GM23338 (cell line): Measurements from ENCODE around the gene ROS1. TPM values are rescaled to one million over a fixed set of nuclear protein-coding genes. Genes with fewer than 3 reads are reported as not detected.

Source experiments
- ATAC-seq: fragments of 200-7000 bp; cut with Tn5 transposase; 3 replicates; pipeline ENCODE4 v1.9.1; 2020
- DNase-seq: peaks from one replicate; pipeline ENCODE4 v3.0.0-alpha.2; 2015; ENCODE audit warnings: low spot score
- H2AFZ ChIP-seq: fragments of 200-600 bp; sonication (generic); 2 replicates; pipeline ENCODE4 v1.8.0; 2016; ENCODE audit warnings: antibody characterized with exemption, mild to moderate bottlenecking, moderate library complexity
- H3F3A ChIP-seq: fragments of 200-600 bp; sonication (generic); replicated peaks from 2 replicates; pipeline ENCODE4 v1.8.0; 2017; ENCODE audit warnings: antibody characterized with exemption, mixed run types, low read depth
- H3K27ac ChIP-seq: fragments of 200-600 bp; sonication (generic); 2 replicates; pipeline ENCODE4 v1.6.1; 2016; ENCODE audit warnings: low read depth
- H3K27me3 ChIP-seq: fragments of 200-600 bp; sonication (generic); 2 replicates; pipeline ENCODE4 v1.8.0; 2016; ENCODE audit warnings: mild to moderate bottlenecking, mixed run types, moderate library complexity; ENCODE audit not compliant: insufficient read depth
- H3K36me3 ChIP-seq: fragments of 200-600 bp; sonication (generic); 2 replicates; pipeline ENCODE4 v1.8.0; 2016; ENCODE audit warnings: mild to moderate bottlenecking; ENCODE audit not compliant: insufficient read depth
- H3K4me1 ChIP-seq: fragments of 200-600 bp; sonication (generic); 2 replicates; pipeline ENCODE4 v1.8.0; 2016; ENCODE audit warnings: mild to moderate bottlenecking, moderate library complexity; ENCODE audit not compliant: insufficient read depth
- H3K4me2 ChIP-seq: fragments of 200-600 bp; sonication (generic); 2 replicates; pipeline ENCODE4 v1.7.1; 2017; ENCODE audit warnings: mixed run types
- H3K4me3 ChIP-seq: fragments of 200-600 bp; sonication (generic); 2 replicates; pipeline ENCODE4 v1.6.1; 2016; ENCODE audit warnings: mixed run types
- H3K79me2 ChIP-seq: fragments of 200-600 bp; sonication (generic); replicated peaks from 2 replicates; pipeline ENCODE4 v1.8.0; 2017; ENCODE audit warnings: mild to moderate bottlenecking; ENCODE audit not compliant: insufficient read depth
- H3K9me2 ChIP-seq: fragments of 200-600 bp; sonication (generic); 2 replicates; pipeline ENCODE4 v1.8.0; 2017; ENCODE audit not compliant: insufficient read depth
- H4K20me1 ChIP-seq: fragments of 200-600 bp; sonication (generic); replicated peaks from 2 replicates; pipeline ENCODE4 v1.8.0; 2017; ENCODE audit warnings: mild to moderate bottlenecking; ENCODE audit not compliant: insufficient read depth
- H3K27ac Mint-ChIP-seq: 2 replicates; pipeline ENCODE4 v1.8.0; 2020; ENCODE audit warnings: inconsistent platforms, mild to moderate bottlenecking, moderate library complexity, mixed read lengths
- H3K27me3 Mint-ChIP-seq: 3 replicates; pipeline ENCODE4 v1.8.0; 2022; ENCODE audit warnings: low read depth, mild to moderate bottlenecking, moderate library complexity, mixed read lengths, inconsistent platforms; ENCODE audit not compliant: insufficient read depth, poor library complexity
- H3K36me3 Mint-ChIP-seq: 3 replicates; pipeline ENCODE4 v1.8.0; 2021; ENCODE audit warnings: low read depth, mild to moderate bottlenecking, inconsistent platforms, moderate library complexity, mixed read lengths
- H3K4me1 Mint-ChIP-seq: 3 replicates; pipeline ENCODE4 v1.8.0; 2020; ENCODE audit warnings: mild to moderate bottlenecking, inconsistent platforms, mixed read lengths
- H3K4me3 Mint-ChIP-seq: 3 replicates; pipeline ENCODE4 v1.8.0; 2021; ENCODE audit warnings: moderate library complexity, mild to moderate bottlenecking, inconsistent platforms, mixed read lengths
- H3K9me3 Mint-ChIP-seq: 3 replicates; pipeline ENCODE4 v1.8.0; 2020; ENCODE audit warnings: moderate library complexity, mild to moderate bottlenecking, inconsistent platforms, mixed read lengths
- CREB1 ChIP-seq: fragments of 250-450 bp; sonication (Bioruptor Pico); IDR thresholded peaks from 2 replicates; pipeline ENCODE4 v1.5.0; 2020; ENCODE audit warnings: low read depth, mild to moderate bottlenecking, moderate library complexity
- CTCF ChIP-seq, 2 experiments: fragments of 200-600 bp in 1 of 2; sonication (generic) in 1 of 2; conservative IDR thresholded peaks; 2 replicates each; pipeline versions ENCODE4 v1.5.1 to v1.6.1; 2016 to 2017; ENCODE audit warnings: antibody characterized with exemption in 2 of 2, low read depth in 2 of 2, mild to moderate bottlenecking in 2 of 2, moderate library complexity in 1 of 2
- ETS1 ChIP-seq: IDR thresholded peaks from 2 replicates; pipeline ENCODE4 v1.6.1; 2016; ENCODE audit warnings: antibody characterized with exemption
- EZH2 ChIP-seq: fragments of 200-600 bp; sonication (generic); IDR thresholded peaks from one replicate; pipeline ENCODE4 v1.8.0; 2017; ENCODE audit warnings: antibody characterized with exemption, mild to moderate bottlenecking, low read depth; ENCODE audit not compliant: unreplicated experiment
- EZH2phosphoT487 ChIP-seq: fragments of 200-600 bp; sonication (generic); IDR thresholded peaks from one replicate; pipeline ENCODE4 v1.8.1; 2018; ENCODE audit warnings: antibody characterized with exemption; ENCODE audit not compliant: unreplicated experiment
- JUNB ChIP-seq: IDR thresholded peaks from one replicate; pipeline ENCODE4 v1.6.1; 2016; ENCODE audit warnings: antibody characterized with exemption; ENCODE audit not compliant: unreplicated experiment
- NANOG ChIP-seq: IDR thresholded peaks from 2 replicates; pipeline ENCODE4 v1.6.1; 2016; ENCODE audit warnings: antibody characterized with exemption, borderline replicate concordance
- POLR2AphosphoS5 ChIP-seq: IDR thresholded peaks from 2 replicates; pipeline ENCODE4 v1.6.1; 2016; ENCODE audit warnings: antibody characterized with exemption, low read depth
- ZNF114 ChIP-seq: fragments of 250-450 bp; sonication (Bioruptor Pico); IDR thresholded peaks from 2 replicates; pipeline ENCODE4 v1.5.0; 2020; ENCODE audit warnings: mild to moderate bottlenecking, moderate library complexity
- ZNF462 ChIP-seq: fragments of 250-450 bp; sonication (Bioruptor Pico); IDR thresholded peaks from 2 replicates; pipeline ENCODE4 v1.5.0; 2020; ENCODE audit warnings: mild to moderate bottlenecking, moderate library complexity
- polyA plus RNA-seq: library from polyadenylated mRNA; unstranded; fragments of >200 nt; fragmentation: Nextera tagmentation; extraction: Ambion mirVana; gene quantifications from 2 replicates; pipeline ENCODE4 v1.2.1, GENCODE V29; 2016
- total RNA-seq: library from RNA; depleted of rRNA; stranded (reverse); fragments of >200 nt; shearing (Covaris generic); gene quantifications from 2 replicates; pipeline ENCODE4 v1.2.3, GENCODE V29; 2014

Gene ROS1
- total and polyA plus RNA-seq, 2 experiments from 2014 or later: not detected

GRCh38 chr6:117448732-117449485 lies 23.2 kb upstream of the ROS1 start:
- no peak for TF ChIP-seq CREB1 (CRISPR knock-in tag)
- TF ChIP-seq NANOG: no peak
- no peak for TF ChIP-seq POLR2AphosphoS5
- TF ChIP-seq CTCF (conservative IDR thresholded peaks at IDR 0.05; ENCODE audit: low read depth in 2 of 2): no peak
- TF ChIP-seq JUNB: no peak
- no peak for TF ChIP-seq ZNF114 (CRISPR knock-in tag)
- no peak for TF ChIP-seq ETS1
- no peak for TF ChIP-seq EZH2
- TF ChIP-seq ZNF462 (CRISPR knock-in tag): no peak
- TF ChIP-seq EZH2phosphoT487: no peak

More at GRCh38 chr6:117448732-117449485, 23.2 kb upstream of the ROS1 start:
- Mint-ChIP-seq H3K27me3 (no peaks in the 10 kb centered on the region), H3K36me3 (no peaks in the 10 kb centered on the region), H3K4me3 (no peak overlapping the region), H3K4me1 (peaks cover 14% of the 10 kb centered on the region), H3K27ac (no peak overlapping the region), H3K9me3 (no peaks in the 10 kb centered on the region)
- Histone ChIP-seq H3K4me3 (no peak overlapping the region), H3K27me3 (no peaks in the 10 kb centered on the region), H3K27ac (no peak overlapping the region), H3K9me2 (no peaks in the 10 kb centered on the region), H3F3A (no peaks in the 10 kb centered on the region), H2AFZ (no peak overlapping the region), H3K4me1 (peaks cover 12% of the 10 kb centered on the region), H4K20me1 (no peaks in the 10 kb centered on the region), H3K79me2 (no peaks in the 10 kb centered on the region), H3K36me3 (no peaks in the 10 kb centered on the region), H3K4me2 (no peak overlapping the region)
- ATAC-seq: no peak
- DNase-seq: no peak
